HG03045 (cell line): ENCODE data around the gene TSPAN8.
"Not testable (repeated sequence)": the region's sequence is repeated elsewhere in the genome, so short reads cannot be mapped to it uniquely, and the experiment has no call there.

Source experiments
- ATAC-seq: cut with Tn5 transposase; IDR thresholded peaks from one replicate; pipeline ENCODE4 v1.9.1; 2021; ENCODE audit warnings: mild to moderate bottlenecking, moderate library complexity; ENCODE audit not compliant: unreplicated experiment

Gene TSPAN8

GRCh38 chr12:71129364-71129763 lies 28.4 kb downstream of the TSPAN8 start:
- ATAC-seq, result no peak

DNA sequence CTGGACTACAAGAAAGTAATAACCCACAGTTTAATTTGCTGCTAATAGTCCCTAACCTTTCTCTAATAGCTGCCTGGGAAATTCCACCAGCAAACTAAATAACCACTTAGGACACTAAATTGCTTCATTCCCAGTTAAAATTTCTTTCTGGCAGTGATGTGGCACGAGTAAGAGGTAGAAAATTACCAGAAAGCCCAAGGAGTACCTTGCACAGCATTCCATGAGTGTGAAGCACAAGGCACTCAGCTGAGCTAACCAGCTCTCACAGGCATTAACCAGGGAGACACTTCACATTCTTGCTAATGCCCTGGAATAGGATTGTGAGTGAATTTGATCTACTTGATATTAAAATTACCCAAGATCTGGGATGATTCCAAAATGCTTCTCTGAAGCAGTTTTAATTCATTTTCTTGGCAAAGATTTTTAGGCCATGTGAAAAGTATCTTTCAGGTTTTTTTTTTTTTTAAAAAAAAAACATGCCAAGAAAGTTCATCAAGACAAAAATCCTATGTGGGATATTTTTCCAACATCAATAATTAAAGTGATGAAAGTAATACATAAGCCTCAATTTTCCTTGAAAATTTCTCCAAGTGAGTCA lies 29.5 kb downstream of the TSPAN8 start:
- no peak for ATAC-seq

DNA sequence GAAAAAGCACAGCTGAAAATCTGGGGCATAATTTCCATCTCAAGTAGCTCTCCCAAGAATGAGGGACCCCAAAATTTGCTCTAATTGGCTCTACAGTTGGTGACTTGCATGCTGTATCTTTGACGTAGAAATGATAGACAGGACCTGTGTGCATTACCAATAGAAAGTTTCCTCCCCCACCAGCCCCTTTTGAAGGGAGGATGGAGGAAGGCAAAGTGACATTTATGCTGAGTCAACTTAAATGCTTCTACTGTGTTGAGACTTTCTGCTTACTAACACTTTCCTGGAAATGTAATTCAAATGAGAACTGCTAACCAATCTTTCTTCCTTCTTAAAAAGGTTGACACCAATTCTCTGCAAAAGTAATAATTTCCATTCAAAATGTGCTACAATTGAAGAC lies 31.9 kb downstream of the TSPAN8 start:
- no peak for ATAC-seq

- ATAC-seq, result no peak
Observed at GRCh38 chr12:71125515-71125914, 32.3 kb downstream of the TSPAN8 start.

- no peak for ATAC-seq
Observed at GRCh38 chr12:71124835-71125460, 32.9 kb downstream of the TSPAN8 start.

DNA sequence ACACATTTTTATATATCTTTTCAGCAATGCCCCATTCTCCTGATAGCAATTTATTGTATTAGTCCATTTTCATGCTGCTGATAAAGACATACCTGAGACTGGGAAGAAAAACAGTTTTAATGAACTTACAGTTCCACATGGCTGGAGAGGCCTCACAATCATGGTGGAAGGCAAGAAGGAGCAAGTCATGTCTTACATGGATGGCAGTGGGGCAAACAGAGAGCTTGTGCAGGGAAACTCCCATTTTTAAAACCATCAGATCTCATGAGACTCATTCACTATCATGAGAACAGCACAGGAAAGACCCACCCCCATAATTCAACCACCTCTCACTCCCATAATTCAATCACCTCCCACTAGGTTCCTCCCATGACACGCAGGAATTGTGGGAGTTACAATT lies 44.7 kb downstream of the TSPAN8 start:
- ATAC-seq, result not testable (repeated sequence)

- no peak for ATAC-seq
Observed at GRCh38 chr12:71109834-71110233, 48.0 kb downstream of the TSPAN8 start.

DNA sequence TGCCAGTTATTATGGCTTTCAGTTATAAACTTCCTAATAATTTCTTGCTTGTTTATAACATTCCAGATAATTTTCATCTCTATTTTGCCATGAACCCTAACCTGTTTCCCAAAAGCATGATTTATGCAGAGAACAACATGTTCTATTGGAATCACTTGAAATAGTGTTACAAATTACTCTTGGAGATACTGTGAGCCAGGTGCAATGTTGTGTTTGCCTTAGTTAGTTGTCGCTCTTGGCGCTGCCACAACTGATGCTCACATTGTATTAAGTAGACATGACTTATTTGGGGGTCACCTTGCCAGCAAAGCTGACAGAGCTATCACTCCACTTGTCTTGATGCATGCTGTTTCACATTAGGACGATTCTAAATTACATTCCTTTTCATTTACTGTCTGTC lies 49.4 kb downstream of the TSPAN8 start:
- no peak for ATAC-seq

DNA sequence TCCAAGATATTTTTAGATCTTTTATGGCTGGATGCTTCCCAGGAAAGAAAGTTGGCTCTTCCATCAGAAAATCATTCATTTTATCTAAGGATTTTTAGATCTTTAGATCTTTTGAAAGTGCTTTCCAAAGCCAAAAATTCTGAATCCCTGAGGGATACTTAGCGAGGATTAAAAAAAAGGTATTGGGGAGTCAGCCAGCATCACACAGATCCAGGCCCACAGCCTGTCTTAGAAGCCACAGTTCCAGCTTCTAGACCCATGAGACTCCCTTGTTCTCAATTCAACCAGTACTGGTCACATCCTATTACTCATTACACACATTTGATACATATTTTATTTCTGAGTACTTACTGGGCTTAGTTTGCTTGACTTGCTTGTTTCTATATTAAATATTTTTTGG lies 49.9 kb downstream of the TSPAN8 start:
- ATAC-seq, result no peak

DNA sequence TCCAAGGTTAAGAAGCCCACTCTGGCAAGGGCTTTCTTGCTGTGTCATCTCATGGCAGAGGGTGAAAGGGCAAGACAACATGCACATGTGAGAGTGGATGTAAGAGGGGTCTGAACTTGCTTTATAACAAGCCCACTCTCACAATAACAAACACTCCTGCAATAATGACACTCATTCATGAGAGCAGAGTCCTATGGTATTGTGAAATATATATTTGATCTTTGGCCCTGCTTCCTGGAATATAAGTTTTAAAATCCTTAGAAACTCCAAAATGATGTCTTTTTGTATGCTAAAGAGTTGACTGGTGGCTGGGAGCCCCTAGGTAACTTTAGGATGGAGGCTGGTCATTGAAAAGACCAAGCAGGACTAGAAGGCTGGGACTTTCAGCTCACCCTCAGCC lies 51.8 kb downstream of the TSPAN8 start:
- ATAC-seq, result no peak

- no peak for ATAC-seq
Observed at GRCh38 chr12:71092290-71092689, 65.5 kb downstream of the TSPAN8 start.

- no peak for ATAC-seq
Observed at GRCh38 chr12:71090971-71091370, 66.8 kb downstream of the TSPAN8 start.

DNA sequence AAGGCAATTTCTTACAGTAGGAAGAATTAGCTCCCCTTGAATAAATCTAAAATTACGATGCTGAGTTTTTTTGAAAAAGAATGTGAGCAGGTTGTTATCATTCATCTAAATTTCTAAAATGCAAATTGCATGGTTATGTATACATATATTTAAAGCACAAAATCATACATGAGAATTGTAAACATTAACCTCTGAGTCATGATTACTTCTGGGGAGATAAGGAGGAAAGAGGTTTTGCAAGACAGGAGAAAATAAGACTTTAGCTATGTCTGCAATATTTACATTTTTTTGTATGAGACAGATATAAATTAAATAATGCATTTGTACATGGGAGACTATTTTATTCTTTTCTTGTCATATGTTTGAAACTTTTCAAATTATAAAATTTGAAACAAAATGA lies 72.2 kb downstream of the TSPAN8 start:
- ATAC-seq, result no peak

DNA sequence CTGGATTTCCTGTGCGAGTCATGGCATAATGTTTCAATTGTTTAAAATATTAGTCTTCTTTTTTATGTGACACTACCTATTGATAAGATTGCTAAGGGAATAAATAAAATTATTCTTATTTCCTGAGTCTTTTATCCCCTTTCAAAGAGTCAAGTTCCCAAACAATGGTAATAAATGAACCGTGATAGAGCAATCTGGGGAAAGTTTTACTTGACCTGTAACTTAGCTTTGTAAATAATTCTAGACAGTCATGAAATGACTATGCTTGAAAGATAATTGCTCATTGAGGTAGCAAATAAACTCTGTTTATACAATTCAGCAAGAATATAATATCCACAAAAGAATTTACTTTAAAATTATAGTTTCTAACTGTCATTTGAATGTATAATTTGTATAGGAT lies 82.1 kb downstream of the TSPAN8 start:
- ATAC-seq, result no peak
